ENCODE data around the gene CASQ1.

- TF ChIP-seq ZMAT4 (CRISPR knock-in tag; IDR thresholded peaks at IDR 0.05) (no peak), ATF3 (CRISPR knock-in tag; conservative IDR thresholded peaks at IDR 0.05) (no peak), ZNF512 (CRISPR knock-in tag; IDR thresholded peaks at IDR 0.05; ENCODE audit: borderline replicate concordance) (no peak), E2F1 (CRISPR knock-in tag; IDR thresholded peaks at IDR 0.05) (no peak), CTCF (IDR thresholded peaks at IDR 0.05) (no peak), FOXP1 (CRISPR knock-in tag; IDR thresholded peaks at IDR 0.05; ENCODE audit: borderline replicate concordance) (no peak), ZNF317 (CRISPR knock-in tag; IDR thresholded peaks at IDR 0.05; ENCODE audit: borderline replicate concordance, low read depth) (no peak), JAZF1 (CRISPR knock-in tag; IDR thresholded peaks at IDR 0.05) (no peak)
These were observed 3.6 kb upstream of the CASQ1 start for GRCh38 chr1:160186729-160187128.

Data from WTC11 (cell line).